CD8-positive, alpha-beta memory T cell (primary cell): ENCODE measurements around the gene LRRTM4. TPM values are rescaled to one million over a fixed set of nuclear protein-coding genes. Genes with fewer than 3 reads are reported as not detected.

Experiments
- CTCF ChIA-PET: fragments of 350-600 bp; sonication (Branson Sonifier 250); formaldehyde crosslinking; loops from one replicate; lab custom pipeline; 2021; ENCODE audit warnings: antibody characterized with exemption; lab: Charles Lee
- POLR2A ChIA-PET: fragments of 350-600 bp; sonication (Branson Sonifier 250); formaldehyde crosslinking; loops from one replicate; lab custom pipeline; 2021; ENCODE audit warnings: antibody characterized with exemption; lab: Charles Lee
- DNase-seq, 5 donors: peaks; one replicate each; pipeline versions ENCODE4 v3.0.0 to v3.0.0-alpha.2; 2020 to 2022; ENCODE audit warnings: mixed read lengths in 1 of 5
- H3K27ac ChIP-seq: one replicate; pipeline ENCODE4 v1.7.0; 2013; ENCODE audit warnings: low read depth, mild to moderate bottlenecking, low read length, moderate library complexity
- H3K27me3 ChIP-seq: 2 replicates; pipeline ENCODE4 v1.7.0; 2013; ENCODE audit warnings: low read length, mild to moderate bottlenecking; ENCODE audit not compliant: insufficient read depth, poor library complexity, severe bottlenecking
- H3K36me3 ChIP-seq: 2 replicates; pipeline ENCODE4 v1.7.0; 2013; ENCODE audit warnings: mild to moderate bottlenecking, low read length, moderate library complexity; ENCODE audit not compliant: insufficient read depth
- H3K4me1 ChIP-seq: 2 replicates; pipeline ENCODE4 v1.7.0; 2013; ENCODE audit warnings: mild to moderate bottlenecking, low read length, moderate library complexity; ENCODE audit not compliant: insufficient read depth
- H3K4me3 ChIP-seq: 2 replicates; pipeline ENCODE4 v1.7.0; 2013; ENCODE audit warnings: mild to moderate bottlenecking, low read length
- H3K9me3 ChIP-seq: 2 replicates; pipeline ENCODE4 v1.7.0; 2013; ENCODE audit warnings: mild to moderate bottlenecking, low read length
- H3K27ac Mint-ChIP-seq, 8 donors: one replicate each; pipeline ENCODE4 v1.8.0; 2020 to 2021; ENCODE audit warnings: mixed read lengths in 8 of 8, mild to moderate bottlenecking in 6 of 8, inconsistent platforms in 3 of 8, moderate library complexity in 3 of 8
- H3K27me3 Mint-ChIP-seq, 2 donors: one replicate each; pipeline ENCODE4 v1.8.0; 2020 to 2021; ENCODE audit warnings: mixed read lengths in 2 of 2, mild to moderate bottlenecking in 1 of 2, moderate library complexity in 1 of 2
- H3K36me3 Mint-ChIP-seq, 3 donors: one replicate each; pipeline ENCODE4 v1.8.0; 2020 to 2021; ENCODE audit warnings: mixed read lengths in 3 of 3, inconsistent platforms in 1 of 3, mild to moderate bottlenecking in 1 of 3
- H3K4me1 Mint-ChIP-seq, 3 donors: one replicate each; pipeline ENCODE4 v1.8.0; 2020 to 2021; ENCODE audit warnings: mixed read lengths in 3 of 3, inconsistent platforms in 1 of 3, mild to moderate bottlenecking in 1 of 3
- H3K4me3 Mint-ChIP-seq, 7 donors: one replicate each; pipeline ENCODE4 v1.8.0; 2020 to 2021; ENCODE audit warnings: mixed read lengths in 7 of 7, mild to moderate bottlenecking in 6 of 7, moderate library complexity in 4 of 7, inconsistent platforms in 2 of 7
- H3K9me3 Mint-ChIP-seq, 5 donors: one replicate each; pipeline ENCODE4 v1.8.0; 2020 to 2022; ENCODE audit warnings: mixed read lengths in 5 of 5, mild to moderate bottlenecking in 3 of 5, moderate library complexity in 2 of 5, inconsistent platforms in 1 of 5
- polyA plus RNA-seq: library from polyadenylated mRNA; unstranded; fragments of 300-500 nt; fragmentation: Illumina TruSeq; gene quantifications from one replicate; pipeline ENCODE4 v1.2.3, GENCODE V29; 2021
- total RNA-seq, 2 experiments: library from RNA; stranded (reverse); gene quantifications; one replicate each; pipeline ENCODE4 v1.2.3, GENCODE V29; 2021

Gene LRRTM4
- total RNA-seq (not detected), polyA plus RNA-seq (not detected)

DNA sequence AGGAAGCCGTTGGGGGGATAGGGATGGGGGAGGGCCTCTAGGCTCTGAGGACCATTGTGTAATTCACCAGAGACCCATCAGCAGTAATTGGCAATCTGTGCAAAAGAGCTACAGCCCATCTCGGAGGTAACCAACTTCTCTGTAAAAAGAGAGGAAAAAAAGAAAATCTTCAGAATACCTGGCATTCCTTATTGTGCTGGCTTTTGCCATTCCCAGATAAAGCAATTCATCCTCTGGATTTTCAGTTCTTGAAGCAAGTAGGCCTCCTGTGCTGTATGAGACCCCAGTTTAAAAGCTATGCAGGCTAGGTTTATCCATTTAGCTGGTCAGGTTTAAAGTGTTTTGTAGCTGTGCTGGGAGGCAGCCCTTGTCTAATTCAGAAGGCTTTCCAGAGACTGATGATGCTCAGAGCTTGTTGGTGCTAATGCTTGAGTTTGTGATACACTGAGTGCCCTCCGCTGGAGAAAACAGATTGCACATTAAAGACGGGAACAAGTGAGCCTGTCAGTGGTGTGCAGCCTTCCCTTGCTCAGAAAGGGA is at the start of gene LRRTM4:
LRRTM4 (minus strand) TSS at position 446 of the 540 bp plus-strand sequence.
- H3K36me3 Mint-ChIP-seq = no peaks in the 10 kb centered on the region
- Histone ChIP-seq H3K27me3 (no peaks in the 10 kb centered on the region), H3K4me3 (no peak within 1 kb of the TSS), H3K36me3 (no peaks in the 10 kb centered on the region), H3K4me1 (no peaks in the 10 kb centered on the region), H3K9me3 (no peaks in the 10 kb centered on the region), H3K27ac (no peak within 1 kb of the TSS)
- CTCF ChIA-PET = no interaction called here
- no peak within 1 kb of the TSS for H3K27ac Mint-ChIP-seq
- no peak for DNase-seq
- H3K27me3 Mint-ChIP-seq = no peaks in the 10 kb centered on the region
- POLR2A ChIA-PET = no interaction called here
- H3K9me3 Mint-ChIP-seq = peaks cover 6 to 37% (median 19%) of the 10 kb centered on the region in 5 donors
- H3K4me1 Mint-ChIP-seq = no peaks in the 10 kb centered on the region
- no peak within 1 kb of the TSS for H3K4me3 Mint-ChIP-seq

GRCh38 chr2:77571545-77571944 is 49.4 kb upstream of the LRRTM4 start:
- POLR2A ChIA-PET = no interaction called here
- no peaks in the 10 kb centered on the region for H3K4me1 Mint-ChIP-seq
- Histone ChIP-seq H3K9me3 (no peaks in the 10 kb centered on the region), H3K27ac (no peak overlapping the region), H3K36me3 (no peaks in the 10 kb centered on the region), H3K4me3 (no peak overlapping the region), H3K27me3 (no peaks in the 10 kb centered on the region), H3K4me1 (no peaks in the 10 kb centered on the region)
- CTCF ChIA-PET = no interaction called here
- no peak overlapping the region for H3K27ac Mint-ChIP-seq
- H3K4me3 Mint-ChIP-seq = no peak overlapping the region
- peaks cover 0 to 23% (median 11%) of the 10 kb centered on the region in 5 donors for H3K9me3 Mint-ChIP-seq
- DNase-seq = no peak
- H3K27me3 Mint-ChIP-seq = no peaks in the 10 kb centered on the region
- no peaks in the 10 kb centered on the region for H3K36me3 Mint-ChIP-seq

DNA sequence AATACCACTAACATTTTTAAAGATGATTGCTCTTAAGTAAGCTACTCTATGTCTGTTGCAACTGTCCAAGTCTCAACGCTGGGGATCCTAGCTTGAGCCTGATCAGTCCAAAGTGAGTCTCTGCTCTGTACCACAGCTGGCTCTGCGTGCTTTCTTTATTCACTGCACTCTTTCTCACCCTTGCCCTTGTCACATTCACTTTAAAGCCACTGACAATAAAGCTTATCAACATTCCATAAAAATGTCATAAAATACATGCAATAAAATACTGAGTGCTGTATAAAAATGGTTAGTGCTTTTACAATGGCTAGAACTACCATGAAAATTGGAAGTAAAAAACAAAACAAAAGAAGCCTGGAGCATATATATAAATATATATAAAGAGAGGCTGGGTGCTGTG is 45.5 kb upstream of the LRRTM4 start:
- ChIA-PET POLR2A (no interaction called here), CTCF (no interaction called here)
- Mint-ChIP-seq H3K4me1 (no peaks in the 10 kb centered on the region), H3K4me3 (no peak overlapping the region), H3K36me3 (no peaks in the 10 kb centered on the region), H3K9me3 (peaks cover 2 to 25% (median 4%) of the 10 kb centered on the region in 5 donors), H3K27ac (no peak overlapping the region), H3K27me3 (no peaks in the 10 kb centered on the region)
- no peaks in the 10 kb centered on the region for H3K9me3 ChIP-seq
- H3K4me3 ChIP-seq = no peak overlapping the region
- no peaks in the 10 kb centered on the region for H3K4me1 ChIP-seq
- DNase-seq = no peak
- H3K27ac ChIP-seq = no peak overlapping the region
- H3K36me3 ChIP-seq = no peaks in the 10 kb centered on the region
- no peaks in the 10 kb centered on the region for H3K27me3 ChIP-seq

GRCh38 chr2:77566582-77566981 is 44.4 kb upstream of the LRRTM4 start:
- ChIA-PET CTCF (no interaction called here), POLR2A (no interaction called here)
- H3K4me1 Mint-ChIP-seq = no peaks in the 10 kb centered on the region
- no peaks in the 10 kb centered on the region for H3K36me3 Mint-ChIP-seq
- H3K27ac Mint-ChIP-seq = no peak overlapping the region
- H3K27me3 Mint-ChIP-seq = no peaks in the 10 kb centered on the region
- Histone ChIP-seq H3K9me3 (no peaks in the 10 kb centered on the region), H3K36me3 (no peaks in the 10 kb centered on the region), H3K4me3 (no peak overlapping the region), H3K27me3 (no peaks in the 10 kb centered on the region), H3K27ac (no peak overlapping the region), H3K4me1 (no peaks in the 10 kb centered on the region)
- no peak for DNase-seq
- peaks cover 2 to 17% (median 7%) of the 10 kb centered on the region in 5 donors for H3K9me3 Mint-ChIP-seq
- H3K4me3 Mint-ChIP-seq = no peak overlapping the region

- no peak overlapping the region for H3K27ac ChIP-seq
- no peaks in the 10 kb centered on the region for H3K9me3 ChIP-seq
- POLR2A ChIA-PET = no interaction called here
- no peaks in the 10 kb centered on the region for H3K27me3 ChIP-seq
- no peak overlapping the region for H3K4me3 ChIP-seq
- no peak for DNase-seq
- no peaks in the 10 kb centered on the region for H3K4me1 ChIP-seq
- H3K4me3 Mint-ChIP-seq = no peak overlapping the region
- H3K27me3 Mint-ChIP-seq = no peaks in the 10 kb centered on the region
- CTCF ChIA-PET = no interaction called here
- H3K36me3 ChIP-seq = no peaks in the 10 kb centered on the region
- no peak overlapping the region for H3K27ac Mint-ChIP-seq
- no peaks in the 10 kb centered on the region for H3K36me3 Mint-ChIP-seq
- no peaks in the 10 kb centered on the region for H3K4me1 Mint-ChIP-seq
- H3K9me3 Mint-ChIP-seq = peaks cover 2 to 14% (median 7%) of the 10 kb centered on the region in 5 donors
Measured at GRCh38 chr2:77566131-77566530, 44.0 kb upstream of the LRRTM4 start.

DNA sequence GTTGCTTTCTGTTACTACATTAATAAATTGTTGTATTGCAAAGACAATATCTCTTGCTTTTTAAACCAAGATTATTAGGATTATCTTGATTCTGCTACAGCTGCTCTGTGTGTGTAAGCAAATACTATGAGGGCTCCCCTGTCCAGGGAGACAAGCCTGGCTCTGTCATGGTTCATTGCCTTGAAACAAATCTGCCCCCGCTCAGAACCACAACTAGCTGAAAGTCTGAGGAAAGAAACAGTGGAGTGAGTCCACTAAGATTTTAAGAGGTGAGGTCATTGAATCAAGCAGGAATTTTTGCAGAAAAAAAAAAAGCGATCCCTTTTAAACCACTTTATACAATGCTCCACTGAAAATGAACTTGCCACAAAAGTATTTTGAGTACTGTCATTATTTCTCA is 30.8 kb upstream of the LRRTM4 start:
- Histone ChIP-seq H3K4me3 (no peak overlapping the region), H3K4me1 (no peaks in the 10 kb centered on the region), H3K9me3 (no peaks in the 10 kb centered on the region), H3K27me3 (no peaks in the 10 kb centered on the region), H3K27ac (no peak overlapping the region), H3K36me3 (no peaks in the 10 kb centered on the region)
- Mint-ChIP-seq H3K27ac (no peak overlapping the region), H3K9me3 (peaks cover 4 to 32% (median 10%) of the 10 kb centered on the region in 5 donors), H3K36me3 (no peaks in the 10 kb centered on the region), H3K4me3 (no peak overlapping the region), H3K4me1 (no peaks in the 10 kb centered on the region), H3K27me3 (no peaks in the 10 kb centered on the region)
- CTCF ChIA-PET = no interaction called here
- DNase-seq = no peak
- POLR2A ChIA-PET = no interaction called here

DNA sequence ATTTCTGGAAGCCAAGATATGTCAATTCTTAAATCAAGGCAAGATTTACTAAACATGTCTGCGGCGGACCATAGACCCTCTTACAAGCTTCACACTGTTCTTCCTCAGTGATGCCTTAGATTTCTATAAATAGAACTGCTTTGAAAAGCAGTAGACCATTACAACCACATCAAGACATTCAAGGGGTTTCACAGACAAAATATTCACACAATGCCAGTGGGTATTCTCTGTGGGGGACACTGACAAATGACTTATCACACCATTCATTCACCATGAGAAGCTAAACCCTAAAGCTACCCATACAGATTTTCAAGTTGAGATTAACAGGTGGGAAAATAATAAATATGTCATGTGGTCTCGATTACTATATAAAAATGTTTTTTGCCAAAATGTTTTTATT is 15.9 kb upstream of the LRRTM4 start:
- H3K9me3 ChIP-seq = no peaks in the 10 kb centered on the region
- no peaks in the 10 kb centered on the region for H3K36me3 ChIP-seq
- DNase-seq = no peak
- Mint-ChIP-seq H3K27me3 (no peaks in the 10 kb centered on the region), H3K4me1 (no peaks in the 10 kb centered on the region), H3K9me3 (peaks cover 9 to 23% (median 21%) of the 10 kb centered on the region in 5 donors), H3K4me3 (no peak overlapping the region), H3K36me3 (no peaks in the 10 kb centered on the region), H3K27ac (no peak overlapping the region)
- no peak overlapping the region for H3K27ac ChIP-seq
- no peaks in the 10 kb centered on the region for H3K27me3 ChIP-seq
- ChIA-PET POLR2A (no interaction called here), CTCF (no interaction called here)
- no peak overlapping the region for H3K4me3 ChIP-seq
- no peaks in the 10 kb centered on the region for H3K4me1 ChIP-seq

DNA sequence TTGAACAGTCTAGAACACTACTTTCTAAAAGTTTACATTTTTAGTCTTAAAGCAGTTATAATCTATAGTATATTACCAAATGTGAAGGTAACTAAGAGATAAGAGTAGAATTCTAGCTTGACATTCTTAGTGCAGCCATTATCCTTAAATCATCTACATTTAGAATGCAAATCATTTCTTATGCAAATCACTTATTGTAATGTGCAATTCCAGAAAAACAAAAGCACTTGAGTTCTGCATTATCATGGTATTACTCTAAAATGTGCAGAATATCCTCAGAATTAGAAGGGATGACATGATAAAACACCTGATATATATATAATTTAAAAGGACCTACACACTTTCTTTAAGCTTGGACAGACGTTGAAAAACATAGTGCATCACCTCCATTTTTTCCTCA is 712 bp upstream of the LRRTM4 start:
- no peak overlapping the region for H3K4me3 ChIP-seq
- ChIA-PET POLR2A (no interaction called here), CTCF (no interaction called here)
- H3K9me3 Mint-ChIP-seq = peaks cover 6 to 34% (median 23%) of the 10 kb centered on the region in 5 donors
- H3K27me3 ChIP-seq = no peaks in the 10 kb centered on the region
- H3K9me3 ChIP-seq = no peaks in the 10 kb centered on the region
- no peak overlapping the region for H3K27ac ChIP-seq
- H3K4me1 Mint-ChIP-seq = no peaks in the 10 kb centered on the region
- no peaks in the 10 kb centered on the region for H3K36me3 ChIP-seq
- H3K36me3 Mint-ChIP-seq = no peaks in the 10 kb centered on the region
- no peak overlapping the region for H3K4me3 Mint-ChIP-seq
- H3K27me3 Mint-ChIP-seq = no peaks in the 10 kb centered on the region
- H3K4me1 ChIP-seq = no peaks in the 10 kb centered on the region
- H3K27ac Mint-ChIP-seq = no peak overlapping the region
- no peak for DNase-seq

- ChIA-PET POLR2A (no interaction called here), CTCF (no interaction called here)
- no peaks in the 10 kb centered on the region for H3K9me3 ChIP-seq
- Mint-ChIP-seq H3K27me3 (no peaks in the 10 kb centered on the region), H3K4me1 (no peaks in the 10 kb centered on the region), H3K27ac (no peak overlapping the region), H3K9me3 (peaks cover 6 to 36% (median 19%) of the 10 kb centered on the region in 5 donors), H3K4me3 (no peak overlapping the region), H3K36me3 (no peaks in the 10 kb centered on the region)
- no peak overlapping the region for H3K27ac ChIP-seq
- H3K4me3 ChIP-seq = no peak overlapping the region
- no peak for DNase-seq
- H3K36me3 ChIP-seq = no peaks in the 10 kb centered on the region
- no peaks in the 10 kb centered on the region for H3K27me3 ChIP-seq
- no peaks in the 10 kb centered on the region for H3K4me1 ChIP-seq
Measured at GRCh38 chr2:77521548-77521891, 656 bp downstream of the LRRTM4 start.
